Spleen (tissue), 7 donors: ENCODE measurements around the gene ACER2.

Experiments
- POLR2A ChIP-seq, 3 donors: fragments of 450-650 bp; IDR thresholded peaks; one replicate each; pipeline ENCODE4 v1.5.1; 2017; ENCODE audit warnings: antibody characterized with exemption in 3 of 3, mild to moderate bottlenecking in 1 of 3
- TF ChIP-seq, protein P1 (sequence below), 11 experiments: fragments of 200-600 bp in 7 of 11; fragments of 450-650 bp in 4 of 11; sonication (generic) in 4 of 11; IDR thresholded peaks in 8 of 11; conservative IDR thresholded peaks in 3 of 11; 1 replicate in 7 of 11; 2 replicates in 4 of 11; pipeline versions ENCODE4 v1.4.0 to v1.8.0; 2016 to 2021; ENCODE audit warnings: antibody characterized with exemption in 11 of 11, inconsistent platforms in 4 of 11, mild to moderate bottlenecking in 1 of 11
- donor health status: DM: no; HTN: no; CAD: no; lungs with moderate emphysema.
- donor health status: DM: no; HTN: no; CAD: no.
- donor health status: DM: no; HTN: no; CAD: no.

GRCh38 chr9:19420877-19421276 lies 12.1 kb downstream of the ACER2 start:
- TF ChIP-seq, protein P1, sequence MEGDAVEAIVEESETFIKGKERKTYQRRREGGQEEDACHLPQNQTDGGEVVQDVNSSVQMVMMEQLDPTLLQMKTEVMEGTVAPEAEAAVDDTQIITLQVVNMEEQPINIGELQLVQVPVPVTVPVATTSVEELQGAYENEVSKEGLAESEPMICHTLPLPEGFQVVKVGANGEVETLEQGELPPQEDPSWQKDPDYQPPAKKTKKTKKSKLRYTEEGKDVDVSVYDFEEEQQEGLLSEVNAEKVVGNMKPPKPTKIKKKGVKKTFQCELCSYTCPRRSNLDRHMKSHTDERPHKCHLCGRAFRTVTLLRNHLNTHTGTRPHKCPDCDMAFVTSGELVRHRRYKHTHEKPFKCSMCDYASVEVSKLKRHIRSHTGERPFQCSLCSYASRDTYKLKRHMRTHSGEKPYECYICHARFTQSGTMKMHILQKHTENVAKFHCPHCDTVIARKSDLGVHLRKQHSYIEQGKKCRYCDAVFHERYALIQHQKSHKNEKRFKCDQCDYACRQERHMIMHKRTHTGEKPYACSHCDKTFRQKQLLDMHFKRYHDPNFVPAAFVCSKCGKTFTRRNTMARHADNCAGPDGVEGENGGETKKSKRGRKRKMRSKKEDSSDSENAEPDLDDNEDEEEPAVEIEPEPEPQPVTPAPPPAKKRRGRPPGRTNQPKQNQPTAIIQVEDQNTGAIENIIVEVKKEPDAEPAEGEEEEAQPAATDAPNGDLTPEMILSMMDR (IDR thresholded peaks at IDR 0.05 in 8 of 11, conservative IDR thresholded peaks at IDR 0.05 in 3 of 11): no peak
- no peak for TF ChIP-seq POLR2A (IDR thresholded peaks at IDR 0.05)
